H1 (cell line): ENCODE measurements around the gene RBCK1. TPM values are rescaled to one million over a fixed set of nuclear protein-coding genes. Genes with fewer than 3 reads are reported as not detected.

Experiments used
- ASH2L ChIP-seq: fragments of 200-600, 300-600 bp; sonication (generic); IDR thresholded peaks from one replicate; pipeline ENCODE4 v1.7.1; 2017; ENCODE audit warnings: low read length
- CBX8 ChIP-seq: fragments of 300-800, 300-1000 bp; sonication (generic); IDR thresholded peaks from 2 replicates; pipeline ENCODE4 v1.7.1; 2016; ENCODE audit warnings: low read depth, low read length, borderline replicate concordance
- CREB1 ChIP-seq: IDR thresholded peaks from 2 replicates; pipeline ENCODE4 v1.6.1; 2012; ENCODE audit warnings: inconsistent platforms
- EP300 ChIP-seq, 2 experiments: IDR thresholded peaks; 1 replicate in 1 of 2; 2 replicates in 1 of 2; pipeline ENCODE4 v1.6.1; 2011 to 2012; ENCODE audit warnings: low read depth in 2 of 2, low read length in 2 of 2, mild to moderate bottlenecking in 2 of 2, borderline replicate concordance in 1 of 2, inconsistent platforms in 1 of 2, moderate library complexity in 1 of 2
- GABPA ChIP-seq: IDR thresholded peaks from 2 replicates; pipeline ENCODE4 v1.6.1; 2011; ENCODE audit warnings: mild to moderate bottlenecking, low read length, moderate library complexity, borderline replicate concordance; ENCODE audit not compliant: insufficient read depth
- JUN ChIP-seq: IDR thresholded peaks from 2 replicates; pipeline ENCODE4 v1.6.1; 2011; ENCODE audit warnings: low read depth, mild to moderate bottlenecking, improper control_type of control experiment, low read length
- KDM4A ChIP-seq: IDR thresholded peaks from one replicate; pipeline ENCODE4 v1.7.1; 2012; ENCODE audit warnings: low read depth, mild to moderate bottlenecking, moderate library complexity, low read length, inconsistent platforms; ENCODE audit not compliant: severe bottlenecking
- POLR2A ChIP-seq, 2 experiments: IDR thresholded peaks; 1 replicate in 1 of 2; 2 replicates in 1 of 2; pipeline ENCODE4 v1.6.1; 2011; ENCODE audit warnings: low read depth in 2 of 2, low read length in 2 of 2, mild to moderate bottlenecking in 2 of 2; ENCODE audit errors: control extremely low read depth in 1 of 2
- RAD21 ChIP-seq, 2 experiments: IDR thresholded peaks in 1 of 2; conservative IDR thresholded peaks in 1 of 2; 2 replicates each; pipeline ENCODE4 v1.6.1; 2011; ENCODE audit warnings: low read depth in 2 of 2, low read length in 2 of 2, improper control_type of control experiment in 1 of 2, inconsistent platforms in 1 of 2, mild to moderate bottlenecking in 1 of 2, moderate library complexity in 1 of 2
- RBBP5 ChIP-seq: IDR thresholded peaks from 2 replicates; pipeline ENCODE4 v1.7.1; 2012; ENCODE audit warnings: low read depth, mild to moderate bottlenecking, inconsistent platforms, low read length, moderate library complexity, borderline replicate concordance
- SIN3A ChIP-seq, 2 experiments: IDR thresholded peaks in 1 of 2; conservative IDR thresholded peaks in 1 of 2; 2 replicates each; pipeline ENCODE4 v1.6.1; 2011 to 2012; ENCODE audit warnings: low read length in 2 of 2, improper control_type of control experiment in 1 of 2, low read depth in 1 of 2, mild to moderate bottlenecking in 1 of 2
- SP2 ChIP-seq: IDR thresholded peaks from 2 replicates; pipeline ENCODE4 v1.6.1; 2012; ENCODE audit warnings: mild to moderate bottlenecking, low read length, inconsistent platforms
- SUZ12 ChIP-seq: fragments of 200-600 bp; sonication (generic); IDR thresholded peaks from 2 replicates; pipeline ENCODE4 v1.6.1; 2012; ENCODE audit warnings: mild to moderate bottlenecking, inconsistent platforms, low read length, moderate library complexity, mixed read lengths
- TAF1 ChIP-seq: IDR thresholded peaks from 2 replicates; pipeline ENCODE4 v1.6.1; 2011; ENCODE audit warnings: mild to moderate bottlenecking, low read depth, low read length
- TBP ChIP-seq: IDR thresholded peaks from 2 replicates; pipeline ENCODE4 v1.6.1; 2011; ENCODE audit warnings: low read depth, low read length, improper control_type of control experiment
- TEAD4 ChIP-seq: IDR thresholded peaks from 2 replicates; pipeline ENCODE4 v1.6.1; 2012; ENCODE audit warnings: low read depth, low read length, inconsistent platforms, mixed read lengths
- polyA plus RNA-seq, 7 experiments: library from polyadenylated mRNA; depleted of rRNA in 3 of 7; stranded (reverse) in 5 of 7; unstranded in 2 of 7; fragments of >200 nt in 5 of 7; fragments of 200-250 nt in 2 of 7; gene quantifications; 1 replicate in 5 of 7; 2 replicates in 1 of 7; 4 replicates in 1 of 7; pipeline versions ENCODE4 v1.2.1 to v1.2.3, GENCODE V29; 2011 to 2013; ENCODE audit warnings: missing spikeins in 2 of 7, mixed read lengths in 2 of 7
- total RNA-seq: library from RNA; stranded (reverse); fragmentation: NEBNext Ultra II Directional; extraction: Animal tissue kit (Norgen Biotek cat#: 25700); gene quantifications from 2 replicates; pipeline ENCODE4 v1.2.1, GENCODE V29; 2021
- TF ChIP-seq, protein P1 (sequence below): IDR thresholded peaks from 2 replicates; pipeline ENCODE4 v1.6.1; 2012; ENCODE audit warnings: low read length, inconsistent platforms

The RBCK1 gene
- total and polyA plus RNA-seq, 2 of the 8 experiments (the other 6 are each of a cell fraction or from before 2014, with no cell fraction given), result 43.1 to 54.7 TPM

DNA sequence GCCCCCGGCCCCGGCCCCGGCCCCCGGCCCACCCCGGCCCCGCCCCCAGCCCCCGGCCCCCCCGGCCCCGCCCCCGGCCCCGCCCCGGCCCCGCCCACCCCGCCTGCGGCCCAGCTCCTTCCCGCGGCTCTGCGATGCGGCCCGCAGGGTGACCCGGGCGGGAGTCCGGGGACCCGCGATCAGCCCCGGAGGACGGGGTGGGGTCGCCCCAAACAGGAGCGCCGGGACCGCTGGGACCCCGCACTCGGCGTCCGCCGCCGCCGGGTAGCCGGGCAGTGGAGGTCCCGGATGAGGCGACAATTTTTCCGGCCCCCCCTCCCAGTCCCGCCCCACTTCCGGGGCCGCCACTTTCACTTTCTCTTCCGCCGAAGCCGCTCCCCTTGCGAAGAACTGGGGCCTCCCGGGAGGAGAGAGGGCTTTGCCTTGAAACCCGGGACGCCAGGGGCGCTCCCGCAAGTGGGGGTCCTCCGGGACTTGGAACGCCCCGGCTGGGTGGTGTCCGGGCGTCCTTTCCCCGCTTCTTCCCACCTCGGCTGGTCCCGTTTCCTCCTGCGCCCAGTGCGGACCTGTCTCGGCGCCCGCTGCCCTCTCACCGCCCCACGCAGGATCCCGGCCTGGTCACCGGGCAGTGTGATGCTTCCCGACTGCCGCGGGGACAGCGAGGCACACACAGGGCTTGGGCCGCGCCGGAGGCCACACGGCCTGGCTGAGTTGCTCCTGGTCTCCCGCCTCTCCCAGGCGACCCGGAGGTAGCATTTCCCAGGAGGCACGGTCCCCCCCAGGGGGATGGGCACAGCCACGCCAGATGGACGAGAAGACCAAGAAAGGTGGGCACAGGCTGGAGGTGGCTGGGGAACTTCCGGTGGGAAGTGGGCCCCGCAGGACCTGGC lies at the start of gene RBCK1 (continued):
- TF ChIP-seq SIN3A (conservative IDR thresholded peaks at IDR 0.05 in 1 of 2, IDR thresholded peaks at IDR 0.05 in 1 of 2; ENCODE audit: low read depth in 1 of 2, low read length in 2 of 2), result 0 out of 4 replicates have a peak, but pooled peaks have one; percentile 12 to 59
- no peak for TF ChIP-seq EP300 (IDR thresholded peaks at IDR 0.05; ENCODE audit: borderline replicate concordance in 1 of 2, low read depth in 2 of 2, low read length in 2 of 2)
- no peak for TF ChIP-seq JUN
- peak; percentile 19 for TF ChIP-seq KDM4A
- no peak for TF ChIP-seq TEAD4
- TF ChIP-seq CREB1, result no peak
- TF ChIP-seq SUZ12, result no peak
- TF ChIP-seq CBX8, result no peak
- TF ChIP-seq RAD21 (IDR thresholded peaks at IDR 0.05 in 1 of 2, conservative IDR thresholded peaks at IDR 0.05 in 1 of 2; ENCODE audit: low read depth in 2 of 2, low read length in 2 of 2), result no peak
- peak; percentile 99; the same call in 1 of the 2 replicates for TF ChIP-seq RBBP5
- peak; percentile 34; the same call in 1 of the 2 replicates for TF ChIP-seq TAF1
- TF ChIP-seq TBP, result no peak
- TF ChIP-seq POLR2A (IDR thresholded peaks at IDR 0.05; ENCODE audit: control extremely low read depth in 1 of 2, low read depth in 2 of 2, low read length in 2 of 2), result peak; percentile 22 to 61; a peak in 1 of 3 replicates
- TF ChIP-seq ASH2L, result peak; percentile 72
- TF ChIP-seq, protein P1, sequence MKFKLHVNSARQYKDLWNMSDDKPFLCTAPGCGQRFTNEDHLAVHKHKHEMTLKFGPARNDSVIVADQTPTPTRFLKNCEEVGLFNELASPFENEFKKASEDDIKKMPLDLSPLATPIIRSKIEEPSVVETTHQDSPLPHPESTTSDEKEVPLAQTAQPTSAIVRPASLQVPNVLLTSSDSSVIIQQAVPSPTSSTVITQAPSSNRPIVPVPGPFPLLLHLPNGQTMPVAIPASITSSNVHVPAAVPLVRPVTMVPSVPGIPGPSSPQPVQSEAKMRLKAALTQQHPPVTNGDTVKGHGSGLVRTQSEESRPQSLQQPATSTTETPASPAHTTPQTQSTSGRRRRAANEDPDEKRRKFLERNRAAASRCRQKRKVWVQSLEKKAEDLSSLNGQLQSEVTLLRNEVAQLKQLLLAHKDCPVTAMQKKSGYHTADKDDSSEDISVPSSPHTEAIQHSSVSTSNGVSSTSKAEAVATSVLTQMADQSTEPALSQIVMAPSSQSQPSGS, result no peak
- TF ChIP-seq SP2, result no peak
- TF ChIP-seq GABPA, result peak; percentile 56; the same call in 1 of the 2 replicates
